Nephron (organoid): ENCODE data around the gene SLC12A8.

ENCODE experiments used
- H3K27ac Mint-ChIP-seq, 3 experiments: 2 replicates each; pipeline ENCODE4 v1.8.0; 2020; ENCODE audit warnings: mixed read lengths in 3 of 3, mild to moderate bottlenecking in 2 of 3, moderate library complexity in 1 of 3
- H3K27me3 Mint-ChIP-seq: 2 replicates; pipeline ENCODE4 v1.8.0; 2021; ENCODE audit warnings: low read depth, mild to moderate bottlenecking, moderate library complexity, mixed read lengths
- H3K36me3 Mint-ChIP-seq: 2 replicates; pipeline ENCODE4 v1.8.0; 2020; ENCODE audit warnings: low read depth, mixed read lengths
- H3K4me1 Mint-ChIP-seq: 2 replicates; pipeline ENCODE4 v1.8.0; 2020; ENCODE audit warnings: mixed read lengths
- H3K4me3 Mint-ChIP-seq, 3 experiments: 2 replicates each; pipeline ENCODE4 v1.8.0; 2020; ENCODE audit warnings: mild to moderate bottlenecking in 3 of 3, mixed read lengths in 3 of 3, moderate library complexity in 2 of 3
- H3K9me3 Mint-ChIP-seq: 2 replicates; pipeline ENCODE4 v1.8.0; 2020; ENCODE audit warnings: mixed read lengths
- CTCF ChIP-seq, 3 experiments: fragments of 200-600 bp; sonication (generic); IDR thresholded peaks; one replicate each; pipeline ENCODE4 v1.5.0; 2021; ENCODE audit warnings: antibody characterized with exemption in 3 of 3; ENCODE audit not compliant: unreplicated experiment in 3 of 3

Gene SLC12A8

GRCh38 chr3:125109536-125109925 lies 103.0 kb downstream of the SLC12A8 start:
- Mint-ChIP-seq H3K4me1 (peaks cover 5% of the 10 kb centered on the region), H3K36me3 (peaks cover 5% of the 10 kb centered on the region), H3K27me3 (no peaks in the 10 kb centered on the region), H3K27ac (no peak overlapping the region), H3K4me3 (no peak overlapping the region), H3K9me3 (no peaks in the 10 kb centered on the region)
- no peak for TF ChIP-seq CTCF (IDR thresholded peaks at IDR 0.05; ENCODE audit: unreplicated experiment in 3 of 3)

- Mint-ChIP-seq H3K4me3 (no peak overlapping the region), H3K36me3 (peaks cover 5% of the 10 kb centered on the region), H3K27me3 (no peaks in the 10 kb centered on the region), H3K4me1 (peaks cover 5% of the 10 kb centered on the region), H3K9me3 (no peaks in the 10 kb centered on the region), H3K27ac (no peak overlapping the region)
- no peak for TF ChIP-seq CTCF (IDR thresholded peaks at IDR 0.05; ENCODE audit: unreplicated experiment in 3 of 3)
Measured at GRCh38 chr3:125108833-125109535, 103.6 kb downstream of the SLC12A8 start.

- Mint-ChIP-seq H3K27ac (no peak overlapping the region), H3K27me3 (no peaks in the 10 kb centered on the region), H3K9me3 (no peaks in the 10 kb centered on the region), H3K36me3 (peaks cover 5% of the 10 kb centered on the region), H3K4me1 (peaks cover 5% of the 10 kb centered on the region), H3K4me3 (no peak overlapping the region)
- TF ChIP-seq CTCF (IDR thresholded peaks at IDR 0.05; ENCODE audit: unreplicated experiment in 3 of 3), result no peak
Measured at GRCh38 chr3:125107861-125108567, 104.5 kb downstream of the SLC12A8 start.

GRCh38 chr3:125107363-125107762 lies 105.2 kb downstream of the SLC12A8 start:
- H3K27ac Mint-ChIP-seq, result no peak overlapping the region

GRCh38 chr3:125105116-125105515 lies 107.4 kb downstream of the SLC12A8 start:
- no peaks in the 10 kb centered on the region for H3K27me3 Mint-ChIP-seq

More at GRCh38 chr3:125107363-125107762, 105.2 kb downstream of the SLC12A8 start:
- no peaks in the 10 kb centered on the region for H3K27me3 Mint-ChIP-seq
- H3K36me3 Mint-ChIP-seq, result peaks cover 5% of the 10 kb centered on the region
- no peaks in the 10 kb centered on the region for H3K9me3 Mint-ChIP-seq
- no peak for TF ChIP-seq CTCF (IDR thresholded peaks at IDR 0.05; ENCODE audit: unreplicated experiment in 3 of 3)
- no peak overlapping the region for H3K4me3 Mint-ChIP-seq
- H3K4me1 Mint-ChIP-seq, result peaks cover 5% of the 10 kb centered on the region

More at GRCh38 chr3:125105116-125105515, 107.4 kb downstream of the SLC12A8 start:
- no peak overlapping the region for H3K27ac Mint-ChIP-seq
- no peak for TF ChIP-seq CTCF (IDR thresholded peaks at IDR 0.05; ENCODE audit: unreplicated experiment in 3 of 3)
- peaks cover 5% of the 10 kb centered on the region for H3K36me3 Mint-ChIP-seq
- no peaks in the 10 kb centered on the region for H3K4me1 Mint-ChIP-seq
- H3K4me3 Mint-ChIP-seq, result no peak overlapping the region
- no peaks in the 10 kb centered on the region for H3K9me3 Mint-ChIP-seq
